Activated CD8-positive, alpha-beta memory T cell treated with anti-CD3 and anti-CD28 coated beads for 24 hours (primary cell): ENCODE results near the gene NRAP.

ENCODE experiments used
- DNase-seq: peaks from one replicate; pipeline ENCODE4 v3.0.0-alpha.2; 2020

Gene NRAP, protein sequence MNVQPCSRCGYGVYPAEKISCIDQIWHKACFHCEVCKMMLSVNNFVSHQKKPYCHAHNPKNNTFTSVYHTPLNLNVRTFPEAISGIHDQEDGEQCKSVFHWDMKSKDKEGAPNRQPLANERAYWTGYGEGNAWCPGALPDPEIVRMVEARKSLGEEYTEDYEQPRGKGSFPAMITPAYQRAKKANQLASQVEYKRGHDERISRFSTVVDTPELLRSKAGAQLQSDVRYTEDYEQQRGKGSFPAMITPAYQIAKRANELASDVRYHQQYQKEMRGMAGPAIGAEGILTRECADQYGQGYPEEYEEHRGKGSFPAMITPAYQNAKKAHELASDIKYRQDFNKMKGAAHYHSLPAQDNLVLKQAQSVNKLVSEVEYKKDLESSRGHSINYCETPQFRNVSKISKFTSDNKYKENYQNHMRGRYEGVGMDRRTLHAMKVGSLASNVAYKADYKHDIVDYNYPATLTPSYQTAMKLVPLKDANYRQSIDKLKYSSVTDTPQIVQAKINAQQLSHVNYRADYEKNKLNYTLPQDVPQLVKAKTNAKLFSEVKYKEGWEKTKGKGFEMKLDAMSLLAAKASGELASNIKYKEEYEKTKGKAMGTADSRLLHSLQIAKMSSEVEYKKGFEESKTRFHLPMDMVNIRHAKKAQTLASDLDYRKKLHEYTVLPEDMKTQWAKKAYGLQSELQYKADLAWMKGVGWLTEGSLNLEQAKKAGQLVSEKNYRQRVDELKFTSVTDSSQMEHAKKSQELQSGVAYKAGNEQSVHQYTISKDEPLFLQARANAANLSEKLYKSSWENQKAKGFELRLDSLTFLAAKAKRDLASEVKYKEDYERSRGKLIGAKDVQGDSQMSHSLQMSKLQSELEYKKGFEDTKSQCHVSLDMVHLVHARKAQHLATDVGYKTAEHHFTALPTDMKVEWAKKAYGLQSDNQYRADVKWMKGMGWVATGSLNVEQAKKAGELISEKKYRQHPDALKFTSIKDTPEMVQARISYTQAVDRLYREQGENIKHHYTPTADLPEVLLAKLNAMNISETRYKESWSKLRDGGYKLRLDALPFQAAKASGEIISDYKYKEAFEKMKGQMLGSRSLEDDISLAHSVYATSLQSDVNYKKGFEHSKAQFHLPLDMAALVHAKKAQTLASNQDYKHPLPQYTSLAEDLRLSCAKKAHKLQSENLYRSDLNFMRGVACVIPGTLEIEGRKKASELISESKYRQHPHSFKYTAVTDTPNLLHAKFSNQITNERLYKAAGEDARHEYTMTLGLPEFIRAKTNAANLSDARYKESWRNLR (N-terminal part only)

DNA sequence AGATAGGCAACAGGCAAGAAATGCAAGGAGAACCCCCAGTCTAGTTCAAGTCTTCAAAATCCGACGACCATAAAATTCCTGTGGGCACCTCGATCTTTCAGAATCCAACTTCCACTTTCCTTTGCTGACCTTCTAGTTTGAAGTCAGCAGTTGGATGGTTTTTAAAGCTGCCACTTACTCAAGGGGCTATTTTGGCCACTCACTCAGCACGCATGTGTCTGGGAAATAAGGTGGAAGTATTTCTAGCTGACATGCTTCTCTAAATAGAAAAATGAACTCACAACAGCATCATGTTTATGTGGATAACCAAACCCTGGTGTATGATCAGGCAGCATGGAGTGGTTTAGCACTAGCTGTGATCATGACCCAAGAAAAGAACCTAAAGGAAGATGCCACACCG, at the start of gene NRAP:
TSS of gene NRAP (minus strand) at position 134 of the 400 bp plus-strand sequence. CDS start 159 bp downstream, outside the sequence.
- no peak for DNase-seq

DNA sequence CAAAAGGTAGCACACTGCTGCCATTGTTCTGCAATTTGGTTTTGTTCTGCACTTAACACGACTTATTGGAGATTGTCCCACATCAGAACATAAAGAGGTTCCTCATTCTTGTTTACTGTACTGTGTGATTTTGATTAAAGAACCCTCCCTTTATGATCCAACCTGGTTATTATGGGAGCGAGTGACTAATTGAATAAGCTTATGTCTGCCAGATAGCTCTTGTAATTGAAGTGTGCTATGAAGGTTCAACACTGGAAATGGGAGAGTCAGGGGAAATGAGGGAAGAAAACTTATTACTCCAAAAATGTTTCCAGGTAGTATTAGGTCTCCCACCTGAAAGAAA, 49.8 kb upstream of the NRAP start:
- DNase-seq, result no peak

DNA sequence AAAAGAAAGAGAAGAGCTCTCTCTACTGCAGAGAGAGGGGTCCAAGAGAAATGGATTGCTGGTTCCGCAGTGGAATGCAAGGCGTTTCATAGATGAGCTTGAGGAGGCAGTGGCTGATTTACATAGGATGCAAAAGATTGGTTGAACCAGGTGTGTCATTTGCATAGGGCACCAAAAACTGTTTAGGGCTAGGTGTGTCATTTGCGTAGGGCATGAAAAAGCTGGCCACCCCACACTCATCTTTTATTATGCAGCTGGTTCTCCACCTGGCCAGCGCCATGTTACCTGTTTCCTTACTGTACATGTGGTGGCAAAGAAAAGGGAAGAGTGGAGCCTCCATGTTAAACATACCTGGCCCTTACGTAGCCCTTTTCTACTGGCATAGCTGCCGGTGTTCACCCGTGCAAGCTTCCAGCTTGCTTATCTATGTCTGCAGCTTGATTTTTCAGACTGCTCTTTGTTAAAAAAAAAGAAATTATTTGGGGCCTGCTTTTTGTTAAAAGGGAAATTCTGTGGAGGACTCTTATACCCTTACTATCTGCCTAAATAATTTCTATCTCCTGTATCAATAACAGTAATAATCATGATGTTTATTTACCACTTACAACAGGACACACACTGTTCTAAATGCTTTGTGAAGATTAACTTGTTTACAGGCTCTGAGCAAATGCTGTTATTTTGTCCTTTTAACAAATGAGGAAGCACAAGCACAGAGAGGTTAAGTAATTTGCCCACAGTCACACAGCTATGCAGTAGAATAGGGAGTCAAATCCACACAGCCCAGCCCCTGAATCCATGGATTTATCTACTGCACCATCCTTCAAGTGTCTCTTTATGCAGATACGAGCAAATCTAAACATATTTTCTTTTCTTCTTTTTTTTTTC, 49.2 kb upstream of the NRAP start:
- DNase-seq, result no peak

DNA sequence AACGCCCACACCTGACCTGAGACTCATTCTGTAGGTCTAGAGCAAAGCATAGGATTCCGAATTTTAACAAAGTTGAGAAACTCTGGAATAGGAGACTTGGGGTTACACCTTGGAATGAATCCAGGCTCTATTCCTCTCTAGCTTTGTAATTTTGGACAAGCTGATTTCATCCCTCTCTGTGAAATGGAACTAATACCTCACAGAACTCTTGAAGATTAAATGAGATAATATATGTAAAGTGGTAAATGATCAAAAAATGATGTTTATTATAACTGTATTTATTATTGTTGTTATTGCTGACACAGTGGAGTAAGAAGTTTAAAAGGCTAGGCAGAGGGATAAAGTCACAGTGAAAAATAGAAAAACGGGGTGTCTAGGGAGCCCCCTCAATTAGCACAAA, 48.2 kb upstream of the NRAP start:
- no peak for DNase-seq

DNA sequence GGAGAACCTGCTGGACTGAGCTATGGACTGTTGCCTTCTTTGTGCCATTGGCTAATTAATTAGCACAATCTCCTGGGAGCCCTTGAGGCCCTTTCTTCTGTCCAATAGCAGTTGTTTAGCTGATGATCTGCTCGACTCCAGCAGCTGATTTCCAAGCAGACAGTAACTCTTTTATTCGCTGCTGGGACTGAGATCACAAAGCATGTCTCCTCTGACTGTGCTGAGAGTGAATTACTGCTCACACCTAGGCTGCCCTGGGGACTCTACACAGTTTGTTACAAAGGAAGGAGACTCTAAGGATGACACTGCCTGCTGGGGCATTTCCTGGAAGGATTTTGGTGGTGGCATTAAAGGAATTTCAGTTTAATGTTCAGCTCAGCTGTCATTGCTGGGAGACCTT, 47.3 kb upstream of the NRAP start:
- no peak for DNase-seq

DNA sequence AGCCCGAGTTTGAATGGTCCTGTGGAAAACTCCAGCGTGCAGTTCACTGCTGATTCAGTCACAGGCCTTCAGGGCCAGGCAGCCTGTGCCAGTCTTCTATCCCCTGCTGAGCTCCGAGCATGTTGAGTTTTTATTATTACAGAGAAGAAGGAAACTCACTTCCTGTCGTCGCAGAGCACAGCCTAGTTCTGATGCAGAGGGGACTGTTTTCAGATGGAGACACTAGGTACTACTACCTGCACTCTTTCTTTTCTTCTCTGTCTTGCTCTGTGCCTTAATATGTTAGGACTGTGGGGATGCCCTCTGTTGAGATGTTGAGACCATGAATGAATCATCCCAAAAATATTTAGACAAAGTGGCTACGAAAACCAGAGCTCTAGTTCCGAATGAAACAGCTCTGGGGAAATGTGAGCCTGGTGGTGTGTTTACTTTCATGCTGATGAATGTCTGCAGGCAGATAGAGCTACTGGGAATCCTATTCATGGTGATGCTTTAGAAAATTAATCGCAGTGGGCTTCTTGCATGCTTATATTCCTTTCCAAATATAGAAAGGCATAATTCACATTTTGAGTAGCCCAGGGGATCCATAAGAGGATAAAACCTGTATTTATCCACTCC, 45.5 kb upstream of the NRAP start:
- no peak for DNase-seq

DNA sequence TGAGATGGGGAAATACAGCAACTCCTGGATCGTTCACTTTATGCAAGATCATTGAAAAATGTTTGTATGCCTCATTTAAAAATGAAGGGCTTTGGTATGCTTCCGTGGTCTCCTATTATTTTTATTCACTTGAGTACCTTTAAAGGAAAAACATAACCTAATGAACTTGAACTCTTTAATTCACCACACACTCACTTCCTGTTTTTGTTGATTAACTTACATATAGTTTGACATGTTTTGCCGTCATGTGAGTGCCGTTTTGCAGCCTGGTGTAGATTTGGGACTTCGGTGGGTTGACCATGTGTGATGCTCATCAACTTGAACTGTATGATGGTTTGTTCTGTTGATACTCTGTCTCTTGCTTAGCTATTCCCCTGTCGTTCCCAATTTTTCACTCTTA, 44.8 kb upstream of the NRAP start:
- no peak for DNase-seq

DNA sequence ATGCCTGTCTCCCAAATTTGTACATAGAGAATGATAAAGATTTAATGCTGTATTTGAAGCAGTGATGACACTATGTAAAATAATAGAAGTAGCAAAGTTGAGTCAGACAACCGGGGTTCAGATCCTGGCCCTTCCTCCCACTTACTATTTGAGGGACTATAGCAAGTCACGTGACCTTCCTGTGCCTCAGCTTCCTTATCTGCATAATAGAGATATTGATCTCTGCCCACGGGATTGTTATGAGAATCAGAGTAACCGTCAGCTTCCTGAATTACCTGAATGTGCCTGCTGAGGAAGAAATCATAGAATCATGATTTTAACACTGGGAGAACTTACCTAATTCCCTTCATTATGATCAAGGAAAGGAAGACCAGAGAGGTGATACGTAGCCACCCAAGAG, 42.8 kb upstream of the NRAP start:
- no peak for DNase-seq

DNA sequence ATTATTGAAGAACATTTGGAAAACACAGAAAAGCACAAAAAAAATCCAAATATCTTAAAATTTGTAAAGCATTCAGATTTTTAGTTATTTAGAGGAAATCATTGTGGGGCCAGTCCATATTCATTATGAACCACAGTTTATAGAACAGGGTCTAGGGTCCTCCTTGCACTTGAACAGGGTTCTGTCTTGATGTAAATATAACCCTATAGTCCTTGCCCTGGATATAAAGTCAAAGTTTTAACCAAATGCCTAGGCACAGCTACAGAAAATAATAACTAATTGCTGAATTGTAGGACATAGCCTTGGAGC, 41.5 kb upstream of the NRAP start:
- DNase-seq, result no peak

DNA sequence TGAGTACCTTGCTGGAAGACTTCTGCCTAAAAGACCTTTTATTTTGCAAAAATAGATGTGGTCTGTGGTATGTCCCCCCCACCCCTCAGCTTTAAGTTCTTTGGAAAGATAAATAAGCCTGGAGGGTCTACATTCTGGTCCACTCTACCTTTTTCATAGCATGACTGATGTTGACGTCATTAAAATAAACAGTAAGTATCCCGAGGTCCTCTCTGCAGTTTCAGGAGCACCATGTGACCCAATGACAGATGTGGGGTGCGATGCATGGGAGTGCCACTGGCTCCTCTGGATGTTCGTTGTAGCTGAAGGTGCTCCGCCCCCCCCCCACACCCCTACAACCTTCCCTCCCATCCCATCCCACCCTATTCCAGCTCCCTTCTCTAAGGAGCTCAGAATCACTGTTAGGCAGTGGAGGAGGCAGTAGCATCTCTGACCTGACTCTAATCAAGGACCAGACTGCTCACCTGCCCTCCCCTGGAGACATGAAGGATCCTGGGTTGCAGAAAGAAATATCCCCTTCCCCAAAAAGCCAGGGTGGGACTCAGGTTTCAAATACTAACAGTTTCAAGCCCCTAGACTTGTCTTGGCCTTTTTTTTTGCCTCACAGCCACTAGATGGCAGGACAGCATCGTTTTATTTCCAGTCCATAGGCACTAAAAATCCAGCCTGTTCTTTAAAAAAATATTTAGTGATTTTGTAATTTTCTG, 40.9 kb upstream of the NRAP start:
- no peak for DNase-seq

DNA sequence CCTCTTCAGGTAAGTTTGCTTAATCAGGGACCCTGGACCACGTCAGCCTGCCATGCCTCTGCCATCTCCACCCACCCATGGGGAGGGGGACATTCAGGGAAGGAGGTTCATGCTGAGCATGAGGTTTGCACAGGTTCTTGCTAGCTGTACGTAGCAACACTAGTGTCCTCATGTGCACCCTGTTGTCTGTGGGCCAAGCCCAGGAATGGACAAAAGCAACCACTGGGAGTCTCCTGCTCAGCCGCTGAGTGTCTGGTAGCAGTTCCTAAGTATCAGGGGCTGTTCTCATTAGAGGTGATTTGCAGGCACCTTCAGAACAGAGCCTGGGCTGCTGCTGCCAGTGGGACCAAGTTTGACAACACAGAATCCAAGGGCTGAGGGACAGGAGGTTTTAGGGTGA, 33.8 kb upstream of the NRAP start:
- no peak for DNase-seq

DNA sequence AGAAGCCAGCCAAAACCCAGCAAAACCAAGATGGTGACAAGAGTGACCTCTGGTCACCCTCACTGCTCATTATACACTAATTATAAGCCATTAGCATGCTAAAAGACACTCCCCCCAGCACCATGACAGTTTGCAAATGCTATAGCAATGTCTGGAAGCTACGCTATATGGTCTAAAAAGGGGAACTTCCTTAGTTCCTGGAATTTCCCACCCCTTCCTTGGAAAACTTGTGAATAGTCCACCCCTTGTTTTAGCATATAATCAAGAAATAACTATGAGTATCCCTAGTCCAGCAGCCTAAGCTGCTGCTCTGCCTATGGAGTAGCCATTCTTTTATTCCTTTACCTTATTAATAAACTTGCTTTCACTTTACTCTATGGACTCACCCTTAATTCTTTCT, 31.9 kb upstream of the NRAP start:
- no peak for DNase-seq

DNA sequence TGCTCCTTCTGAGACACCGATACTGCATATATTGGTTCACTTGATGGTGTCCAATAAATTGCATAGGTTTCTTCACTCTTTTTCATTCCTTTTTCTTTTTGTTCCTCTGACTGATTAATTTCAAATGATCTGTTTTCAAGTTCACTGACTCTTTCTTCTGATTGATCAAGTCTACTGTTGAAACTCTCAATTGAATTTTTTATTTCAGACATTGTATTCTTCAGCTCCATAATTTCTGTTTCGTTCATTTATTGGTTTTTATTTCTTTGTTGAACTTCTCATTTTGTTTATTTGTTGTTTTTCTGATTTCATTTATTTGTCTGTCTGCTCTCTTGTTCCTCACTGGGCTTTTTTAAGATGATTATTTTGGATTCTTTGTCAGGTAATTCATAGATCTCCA, 29.5 kb upstream of the NRAP start:
- DNase-seq, result no peak

DNA sequence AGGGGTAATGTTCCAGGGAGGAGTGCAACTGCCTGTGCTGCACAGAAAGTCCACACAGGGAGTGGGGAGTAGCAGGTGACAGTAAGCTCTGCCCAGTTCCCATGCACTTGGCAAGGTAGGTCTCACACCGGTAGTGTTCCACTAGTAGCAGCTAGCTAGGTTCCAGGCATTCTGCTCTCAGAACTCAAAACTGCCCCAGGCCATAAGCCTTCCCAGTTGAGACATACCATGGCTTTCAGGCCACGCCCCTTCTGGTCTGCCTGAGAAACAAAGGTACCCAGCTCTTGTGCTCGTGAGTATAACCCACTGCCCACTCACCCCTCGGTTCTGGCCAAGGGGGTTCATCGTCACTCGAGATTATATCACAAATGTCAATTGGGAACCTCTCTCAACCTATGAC, 28.4 kb upstream of the NRAP start:
- no peak for DNase-seq

DNA sequence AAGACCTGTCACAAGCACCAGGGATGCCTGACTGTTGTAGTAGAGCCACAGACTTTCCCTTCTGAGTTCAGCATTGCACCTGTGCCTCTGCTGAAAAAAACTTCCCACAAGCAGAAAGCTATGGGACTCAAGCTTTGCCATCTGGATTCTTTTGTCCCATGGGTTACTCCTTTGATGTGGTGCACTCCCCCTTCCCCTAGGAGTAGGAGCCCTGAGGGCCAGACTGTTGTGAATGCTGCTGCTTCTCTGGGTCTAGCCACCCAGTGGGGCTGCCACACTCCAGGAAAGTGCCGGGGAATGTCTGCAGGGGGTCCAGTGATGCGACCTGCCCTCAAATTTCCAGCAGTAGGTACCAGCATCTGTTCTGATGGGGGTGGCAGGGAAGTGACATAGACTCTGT, 27.5 kb upstream of the NRAP start:
- no peak for DNase-seq

DNA sequence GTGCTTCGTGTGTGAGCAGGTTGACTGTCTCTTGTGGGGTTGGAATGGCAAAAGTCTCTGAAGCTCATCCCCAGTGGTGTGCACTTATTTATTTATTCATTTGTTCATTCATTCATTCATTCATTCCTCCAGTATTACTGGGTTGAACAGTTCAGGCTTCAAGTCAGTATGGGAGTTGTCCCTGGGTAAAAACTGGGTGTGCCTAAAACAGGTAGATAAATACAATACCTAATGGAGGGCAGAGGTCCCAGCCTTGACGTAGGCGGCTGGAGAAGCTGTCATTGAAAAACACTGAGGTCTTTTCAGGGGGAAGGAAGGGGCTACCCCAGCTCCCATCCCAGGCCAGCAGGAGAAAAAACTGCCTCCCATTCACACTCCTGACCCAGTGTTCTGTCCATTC, 26.9 kb upstream of the NRAP start:
- no peak for DNase-seq

DNA sequence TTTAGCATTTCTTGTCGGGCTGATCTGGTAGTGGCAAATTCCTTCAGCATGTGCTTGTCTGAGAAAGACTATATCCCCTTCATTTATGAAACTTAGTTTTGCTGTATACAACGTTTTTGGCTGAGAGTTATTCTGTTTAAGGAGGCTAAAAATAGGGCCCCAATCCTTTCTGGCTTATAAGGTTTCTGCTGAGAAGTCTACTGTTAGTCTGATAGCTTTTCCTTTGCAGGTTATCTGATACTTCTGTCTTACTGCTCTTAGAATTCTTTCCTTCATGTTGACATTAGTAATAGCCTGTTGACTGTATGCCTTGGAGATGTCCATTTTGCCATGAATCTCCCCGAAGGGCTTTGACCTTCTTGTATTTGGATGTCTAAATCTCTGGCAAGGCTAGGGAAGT, 25.7 kb upstream of the NRAP start:
- no peak for DNase-seq

DNA sequence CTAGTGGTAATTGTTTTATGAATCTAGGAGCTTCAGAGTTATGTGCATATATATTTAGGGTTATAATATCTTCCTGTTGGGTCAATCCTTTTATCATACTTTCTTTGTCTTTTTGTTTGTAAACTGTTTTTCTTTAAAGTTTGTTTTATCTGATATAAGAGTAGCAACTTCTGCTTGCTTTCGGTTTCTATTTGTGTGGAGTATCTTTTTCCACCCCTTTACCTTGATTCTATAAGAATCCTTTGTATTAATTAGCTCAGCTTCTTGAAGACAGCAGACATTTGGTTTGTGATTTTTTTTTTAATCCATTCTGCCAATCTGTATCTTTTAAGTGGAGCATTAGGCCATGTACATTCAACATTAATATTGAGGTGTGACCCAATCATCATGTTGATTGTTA, 25.2 kb upstream of the NRAP start:
- no peak for DNase-seq

DNA sequence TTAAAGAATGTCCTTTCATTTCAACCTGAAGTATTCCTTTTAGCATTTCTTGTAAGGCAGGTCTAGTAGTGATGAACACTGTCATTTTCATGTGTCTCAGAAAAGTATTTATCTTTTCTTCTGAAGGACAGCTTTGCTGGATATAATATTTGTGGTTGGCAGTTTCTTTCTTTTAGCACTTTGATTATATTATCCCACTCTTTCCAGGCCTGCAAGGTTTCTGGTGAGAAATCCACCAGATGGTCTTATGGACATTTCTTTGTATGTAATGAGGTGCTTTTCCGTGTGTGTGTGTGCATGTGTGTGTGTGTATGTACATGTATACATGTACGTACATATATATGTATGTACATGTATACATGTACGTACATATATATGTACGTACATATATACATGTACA, 23.2 kb upstream of the NRAP start:
- no peak for DNase-seq

DNA sequence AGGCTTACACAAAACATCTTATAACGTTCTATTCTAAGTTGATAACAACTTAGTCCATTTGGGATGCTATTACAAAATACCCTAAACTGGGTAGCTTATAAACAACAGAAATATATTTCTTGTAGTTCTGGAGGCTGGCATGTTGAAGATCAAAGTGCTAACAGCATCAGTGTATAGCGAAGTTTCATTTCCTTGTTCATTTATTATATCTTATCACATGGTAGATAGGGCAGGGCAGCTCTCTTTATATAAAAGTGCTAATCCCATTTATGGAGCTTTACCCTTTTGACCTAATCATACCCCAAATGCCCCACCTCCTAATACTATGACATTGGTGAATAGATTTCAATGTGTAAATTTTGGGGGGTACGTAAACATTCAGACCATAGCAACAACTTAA, 22.2 kb upstream of the NRAP start:
- no peak for DNase-seq

DNA sequence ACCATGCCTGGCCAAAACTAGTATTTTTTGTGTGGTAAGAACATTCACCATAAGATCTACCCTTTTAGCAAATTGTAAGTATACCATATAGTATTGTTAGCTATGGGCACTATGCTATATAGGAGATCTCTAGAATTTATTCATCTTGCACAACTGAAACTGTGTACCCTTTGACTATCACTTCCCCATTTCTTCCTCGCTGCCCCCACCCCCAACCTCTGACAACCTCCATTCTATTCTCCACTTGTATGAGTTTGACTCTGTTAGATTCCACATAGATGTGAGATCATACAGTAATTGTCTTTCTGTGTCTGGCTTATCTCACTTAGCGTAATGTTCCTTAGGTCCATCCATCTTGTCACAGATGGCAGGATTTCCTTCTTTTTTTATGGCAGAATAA, 19.5 kb upstream of the NRAP start:
- no peak for DNase-seq
